Measurements from ENCODE around the gene TAF9B.
"Not testable (repeated sequence)": the region's sequence is repeated elsewhere in the genome, so short reads cannot be mapped to it uniquely, and the experiment has no call there.

Gene TAF9B

GRCh38 chrX:78139160-78140123, at the start of gene TAF9B:
Gene TAF9B (minus strand): TSS chrX:78139650. CDS start chrX:78139611, 39 bp downstream.
- peak; percentile 92 for DNase-seq

- no peak for DNase-seq
These were observed 43.4 kb upstream of the TAF9B start for GRCh38 chrX:78182881-78183280.

- DNase-seq = no peak
These were observed 41.9 kb upstream of the TAF9B start for GRCh38 chrX:78181307-78181706.

- no peak for DNase-seq
These were observed 28.6 kb upstream of the TAF9B start for GRCh38 chrX:78168065-78168464.

GRCh38 chrX:78165425-78165824, 26.0 kb upstream of the TAF9B start:
- DNase-seq = no peak

GRCh38 chrX:78163175-78163574, 23.7 kb upstream of the TAF9B start:
- not testable (repeated sequence) for DNase-seq

- DNase-seq = not testable (repeated sequence)
These were observed 21.3 kb upstream of the TAF9B start for GRCh38 chrX:78160711-78161110.

GRCh38 chrX:78157846-78158245, 18.4 kb upstream of the TAF9B start:
- DNase-seq = not testable (repeated sequence)

GRCh38 chrX:78157373-78157772, 17.9 kb upstream of the TAF9B start:
- not testable (repeated sequence) for DNase-seq

GRCh38 chrX:78147002-78147540, 7.6 kb upstream of the TAF9B start:
- not testable (repeated sequence) for DNase-seq

GRCh38 chrX:78140206-78140605, 756 bp upstream of the TAF9B start:
- no peak for DNase-seq

- DNase-seq = no peak
These were observed 6.1 kb downstream of the TAF9B start for GRCh38 chrX:78133238-78133960.

- no peak for DNase-seq
These were observed 8.3 kb downstream of the TAF9B start for GRCh38 chrX:78131117-78131516.

- DNase-seq = no peak
These were observed 9.1 kb downstream of the TAF9B start for GRCh38 chrX:78130396-78130795.

GRCh38 chrX:78129714-78130113, 9.7 kb downstream of the TAF9B start:
- no peak for DNase-seq

GRCh38 chrX:78125781-78126180, 13.7 kb downstream of the TAF9B start:
- DNase-seq = not testable (repeated sequence)

- DNase-seq = no peak
These were observed 14.3 kb downstream of the TAF9B start for GRCh38 chrX:78125148-78125547.

GRCh38 chrX:78124307-78124706, 15.1 kb downstream of the TAF9B start:
- DNase-seq = no peak

- DNase-seq = no peak
These were observed 16.3 kb downstream of the TAF9B start for GRCh38 chrX:78123190-78123589.

- no peak for DNase-seq
These were observed 19.8 kb downstream of the TAF9B start for GRCh38 chrX:78119521-78120227.

GRCh38 chrX:78118628-78119027, 20.8 kb downstream of the TAF9B start:
- DNase-seq = no peak

- DNase-seq = no peak
These were observed 22.7 kb downstream of the TAF9B start for GRCh38 chrX:78116766-78117165.

- no peak for DNase-seq
These were observed 23.1 kb downstream of the TAF9B start for GRCh38 chrX:78116365-78116764.
